ENCODE results near the gene PRR9.
"Not testable (repeated sequence)": the region's sequence is repeated elsewhere in the genome, so short reads cannot be mapped to it uniquely, and the experiment has no call there.

Gene PRR9

GRCh38 chr1:153217744-153218416 is 496 bp downstream of the PRR9 start:
- Mint-ChIP-seq H3K9me3 (no peaks in the 10 kb centered on the region), H3K27me3 (peaks cover 3% of the 10 kb centered on the region), H3K4me3 (no peak overlapping the region), H3K27ac (no peak overlapping the region), H3K4me1 (no peaks in the 10 kb centered on the region)
- ATAC-seq = no peak
- no peak for DNase-seq

- no peaks in the 10 kb centered on the region for H3K4me1 Mint-ChIP-seq
- H3K27ac Mint-ChIP-seq = no peak overlapping the region
- no peaks in the 10 kb centered on the region for H3K9me3 Mint-ChIP-seq
- H3K4me3 Mint-ChIP-seq = no peak overlapping the region
- ATAC-seq (no peak), DNase-seq (no peak)
- H3K27me3 Mint-ChIP-seq = no peaks in the 10 kb centered on the region
Measured at GRCh38 chr1:153220606-153221303, 3.4 kb downstream of the PRR9 start.

GRCh38 chr1:153223040-153223891 is 5.9 kb downstream of the PRR9 start:
- H3K27ac Mint-ChIP-seq, H3K27me3 Mint-ChIP-seq, H3K4me1 Mint-ChIP-seq, H3K4me3 Mint-ChIP-seq, H3K9me3 Mint-ChIP-seq: not testable (repeated sequence)
- ATAC-seq (peak; percentile 83), DNase-seq (peak; percentile 50 to 59)

- no peaks in the 10 kb centered on the region for H3K4me1 Mint-ChIP-seq
- no peaks in the 10 kb centered on the region for H3K27me3 Mint-ChIP-seq
Measured at GRCh38 chr1:153227810-153228209, 10.4 kb downstream of the PRR9 start.

GRCh38 chr1:153228491-153228890 is 11.1 kb downstream of the PRR9 start:
- H3K9me3 Mint-ChIP-seq = no peaks in the 10 kb centered on the region
- ATAC-seq (no peak), DNase-seq (no peak)
- H3K4me1 Mint-ChIP-seq = no peaks in the 10 kb centered on the region
- H3K27ac Mint-ChIP-seq = no peak overlapping the region
- no peak overlapping the region for H3K4me3 Mint-ChIP-seq
- no peaks in the 10 kb centered on the region for H3K27me3 Mint-ChIP-seq

More at GRCh38 chr1:153227810-153228209, 10.4 kb downstream of the PRR9 start:
- no peak overlapping the region for H3K4me3 Mint-ChIP-seq
- ATAC-seq (no peak), DNase-seq (no peak)
- H3K9me3 Mint-ChIP-seq = no peaks in the 10 kb centered on the region
- H3K27ac Mint-ChIP-seq = no peak overlapping the region

- H3K4me3 Mint-ChIP-seq, H3K27me3 Mint-ChIP-seq, H3K27ac Mint-ChIP-seq, H3K4me1 Mint-ChIP-seq, H3K9me3 Mint-ChIP-seq: not testable (repeated sequence)
- peak; percentile 46 for ATAC-seq
- DNase-seq = peak; percentile 23 to 34
Measured at GRCh38 chr1:153229076-153229829, 11.9 kb downstream of the PRR9 start.

- Mint-ChIP-seq H3K27ac (peak overlapping the region in 1 of 2 donors; percentile 1), H3K4me3 (no peak overlapping the region), H3K4me1 (no peaks in the 10 kb centered on the region), H3K9me3 (no peaks in the 10 kb centered on the region), H3K27me3 (peaks cover 5% of the 10 kb centered on the region)
- DNase-seq (no peak), ATAC-seq (no peak)
Measured at GRCh38 chr1:153231363-153231762, 14.0 kb downstream of the PRR9 start.

- Mint-ChIP-seq H3K27me3 (peaks cover 5% of the 10 kb centered on the region), H3K27ac (no peak overlapping the region), H3K9me3 (no peaks in the 10 kb centered on the region)
Measured at GRCh38 chr1:153231785-153232184, 14.4 kb downstream of the PRR9 start.

GRCh38 chr1:153232553-153232952 is 15.2 kb downstream of the PRR9 start:
- peaks cover 5% of the 10 kb centered on the region for H3K27me3 Mint-ChIP-seq
- peak overlapping the region in 1 of 2 donors; percentile 64 for H3K27ac Mint-ChIP-seq
- no peaks in the 10 kb centered on the region for H3K9me3 Mint-ChIP-seq
- DNase-seq (no peak), ATAC-seq (no peak)
- no peaks in the 10 kb centered on the region for H3K4me1 Mint-ChIP-seq
- H3K4me3 Mint-ChIP-seq = no peak overlapping the region

More at GRCh38 chr1:153231785-153232184, 14.4 kb downstream of the PRR9 start:
- ATAC-seq (no peak), DNase-seq (no peak)
- H3K4me3 Mint-ChIP-seq = no peak overlapping the region
- no peaks in the 10 kb centered on the region for H3K4me1 Mint-ChIP-seq

GRCh38 chr1:153233448-153233847 is 16.1 kb downstream of the PRR9 start:
- Mint-ChIP-seq H3K9me3 (no peaks in the 10 kb centered on the region), H3K27ac (no peak overlapping the region), H3K27me3 (peaks cover 5% of the 10 kb centered on the region), H3K4me1 (no peaks in the 10 kb centered on the region), H3K4me3 (no peak overlapping the region)
- ATAC-seq (no peak), DNase-seq (no peak)

- ATAC-seq (no peak), DNase-seq (no peak)
- Mint-ChIP-seq H3K4me1 (no peaks in the 10 kb centered on the region), H3K27me3 (peaks cover 13% of the 10 kb centered on the region), H3K27ac (no peak overlapping the region), H3K4me3 (no peak overlapping the region), H3K9me3 (no peaks in the 10 kb centered on the region)
Measured at GRCh38 chr1:153238527-153238926, 21.1 kb downstream of the PRR9 start.

- no peak for DNase-seq
- H3K9me3 Mint-ChIP-seq = peaks cover 11 to 13% of the 10 kb centered on the region in 2 donors
- no peak overlapping the region for H3K4me3 Mint-ChIP-seq
- no peak overlapping the region for H3K27ac Mint-ChIP-seq
- H3K4me1 Mint-ChIP-seq = no peaks in the 10 kb centered on the region
- no peak for ATAC-seq
- peaks cover 8% of the 10 kb centered on the region for H3K27me3 Mint-ChIP-seq
Measured at GRCh38 chr1:153242160-153242559, 24.8 kb downstream of the PRR9 start.

- no peak for DNase-seq
- no peak overlapping the region for H3K27ac Mint-ChIP-seq
- ATAC-seq = no peak
- H3K4me3 Mint-ChIP-seq = no peak overlapping the region
- no peaks in the 10 kb centered on the region for H3K4me1 Mint-ChIP-seq
- H3K9me3 Mint-ChIP-seq = peaks cover 11 to 13% of the 10 kb centered on the region in 2 donors
- peaks cover 18% of the 10 kb centered on the region for H3K27me3 Mint-ChIP-seq
Measured at GRCh38 chr1:153245466-153245865, 28.1 kb downstream of the PRR9 start.

- H3K4me1 Mint-ChIP-seq = no peaks in the 10 kb centered on the region
- H3K27ac Mint-ChIP-seq = no peak overlapping the region
- ATAC-seq = no peak
- H3K27me3 Mint-ChIP-seq = peaks cover 20% of the 10 kb centered on the region
- H3K9me3 Mint-ChIP-seq = peaks cover 11 to 13% of the 10 kb centered on the region in 2 donors
- DNase-seq = no peak
- H3K4me3 Mint-ChIP-seq = no peak overlapping the region
Measured at GRCh38 chr1:153246018-153246417, 28.6 kb downstream of the PRR9 start.

GRCh38 chr1:153246825-153247224 is 29.4 kb downstream of the PRR9 start:
- ATAC-seq = no peak
- Mint-ChIP-seq H3K27ac (no peak overlapping the region), H3K9me3 (peaks cover 11 to 13% of the 10 kb centered on the region in 2 donors), H3K4me3 (no peak overlapping the region), H3K27me3 (peaks cover 26% of the 10 kb centered on the region), H3K4me1 (no peaks in the 10 kb centered on the region)
- DNase-seq = no peak

Measured in stimulated activated naive CD8-positive, alpha-beta T cell treated with anti-CD3 and anti-CD28 coated beads, Interleukin-15, amount 100 ng/mL, for 72 hours (primary cell).